B cell (primary cell): ENCODE data around the gene TMPRSS7. TPM values are rescaled to one million over a fixed set of nuclear protein-coding genes. Genes with fewer than 3 reads are reported as not detected.

Experiments used
- ATAC-seq: fragments of 200-7000 bp; cut with Tn5 transposase; one replicate; pipeline ENCODE4 v1.10.0; 2021; ENCODE audit warnings: low read depth, mild to moderate bottlenecking, moderate number of reproducible peaks, moderate library complexity
- CTCF ChIA-PET: fragments of 350-600 bp; sonication (Branson Sonifier 250); formaldehyde crosslinking; loops from one replicate; lab custom pipeline; 2021; ENCODE audit warnings: antibody characterized with exemption, inconsistent platforms; lab: Charles Lee
- POLR2A ChIA-PET: fragments of 350-600 bp; sonication (Branson Sonifier 250); formaldehyde crosslinking; loops from one replicate; lab custom pipeline; 2021; ENCODE audit warnings: antibody characterized with exemption; lab: Charles Lee
- DNase-seq: peaks from one replicate; pipeline ENCODE4 v3.0.0; 2013
- H2AFZ ChIP-seq: 2 replicates; pipeline ENCODE4 v1.6.1; 2012; ENCODE audit warnings: mild to moderate bottlenecking, low read depth, low read length; ENCODE audit not compliant: insufficient read depth, poor library complexity, severe bottlenecking
- H3K27ac ChIP-seq, 2 donors: 1 replicate in 1 of 2; 2 replicates in 1 of 2; pipeline ENCODE4 v1.5.1; 2012 to 2013; ENCODE audit warnings: low read length in 2 of 2, mild to moderate bottlenecking in 2 of 2, moderate library complexity in 1 of 2
- H3K27me3 ChIP-seq, 4 experiments: fragments of 200-600 bp in 1 of 4; sonication (generic) in 1 of 4; replicated peaks in 1 of 4; 1 replicate in 2 of 4; 2 replicates in 2 of 4; pipeline versions ENCODE4 v1.6.1 to v1.7.0; 2013 to 2016; ENCODE audit warnings: low read length in 3 of 4, mild to moderate bottlenecking in 2 of 4, mixed read lengths in 1 of 4, moderate library complexity in 1 of 4; ENCODE audit not compliant: insufficient read depth in 4 of 4, control insufficient read depth in 3 of 4; ENCODE audit errors: control extremely low read depth in 1 of 4
- H3K36me3 ChIP-seq, 2 experiments: replicated peaks in 1 of 2; 1 replicate in 1 of 2; 2 replicates in 1 of 2; pipeline versions ENCODE4 v1.6.1 to v1.7.1; 2013; ENCODE audit warnings: low read length in 1 of 2; ENCODE audit not compliant: insufficient read depth in 2 of 2, control insufficient read depth in 1 of 2; ENCODE audit errors: control extremely low read depth in 1 of 2, extremely low read depth in 1 of 2
- H3K4me1 ChIP-seq, 2 donors: fragments of 200-600 bp in 1 of 2; sonication (generic) in 1 of 2; 1 replicate in 1 of 2; 2 replicates in 1 of 2; pipeline versions ENCODE4 v1.5.1 to v1.6.1; 2013 to 2017; ENCODE audit warnings: low read length in 2 of 2; ENCODE audit not compliant: control insufficient read depth in 2 of 2, insufficient read depth in 2 of 2
- H3K4me2 ChIP-seq: replicated peaks from 2 replicates; pipeline ENCODE3; 2012; ENCODE audit warnings: mild to moderate bottlenecking, low read depth, low read length; ENCODE audit not compliant: poor library complexity, severe bottlenecking
- H3K4me3 ChIP-seq, 5 experiments: fragments of 200-600 bp in 1 of 5; sonication (generic) in 1 of 5; 1 replicate in 3 of 5; 2 replicates in 2 of 5; pipeline versions ENCODE4 v1.5.1 to v1.7.0; 2011 to 2016; ENCODE audit warnings: low read length in 4 of 5, mild to moderate bottlenecking in 4 of 5, low read depth in 2 of 5, control low read depth in 1 of 5, moderate library complexity in 1 of 5; ENCODE audit not compliant: insufficient read depth in 1 of 5; ENCODE audit errors: control extremely low read depth in 1 of 5, extremely low read depth in 1 of 5
- H3K79me2 ChIP-seq: fragments of 200-600 bp; sonication (generic); one replicate; pipeline ENCODE4 v1.6.0; 2016; ENCODE audit warnings: low read length; ENCODE audit not compliant: control insufficient read depth, insufficient read depth
- H3K9ac ChIP-seq: fragments of 200-600 bp; sonication (generic); 2 replicates; pipeline ENCODE4 v1.6.1; 2017; ENCODE audit warnings: mild to moderate bottlenecking, low read length, moderate library complexity
- H3K9me3 ChIP-seq, 3 donors: one replicate each; pipeline versions ENCODE4 v1.6.1 to v1.7.1; 2013; ENCODE audit warnings: low read length in 2 of 3; ENCODE audit not compliant: control insufficient read depth in 2 of 3, insufficient read depth in 1 of 3; ENCODE audit errors: control extremely low read depth in 1 of 3
- H4K20me1 ChIP-seq: 2 replicates; pipeline ENCODE4 v1.6.0; 2012; ENCODE audit warnings: mild to moderate bottlenecking, low read length; ENCODE audit not compliant: insufficient read depth, control insufficient read depth, poor library complexity, severe bottlenecking
- H3K27ac Mint-ChIP-seq: one replicate; pipeline ENCODE4 v1.8.0; 2021; ENCODE audit warnings: mixed read lengths
- H3K27me3 Mint-ChIP-seq: one replicate; pipeline ENCODE4 v1.8.0; 2021; ENCODE audit warnings: mixed read lengths
- H3K4me1 Mint-ChIP-seq: one replicate; pipeline ENCODE4 v1.8.0; 2021; ENCODE audit warnings: mixed read lengths
- H3K4me3 Mint-ChIP-seq: one replicate; pipeline ENCODE4 v1.8.0; 2021; ENCODE audit warnings: mixed read lengths
- H3K9me3 Mint-ChIP-seq: one replicate; pipeline ENCODE4 v1.8.0; 2022; ENCODE audit warnings: mixed read lengths; ENCODE audit not compliant: insufficient read depth
- CTCF ChIP-seq: fragments of 200-600 bp; IDR thresholded peaks from one replicate; pipeline ENCODE4 v1.8.0; 2022; ENCODE audit warnings: antibody characterized with exemption, mild to moderate bottlenecking
- EZH2 ChIP-seq: IDR thresholded peaks from 2 replicates; pipeline ENCODE4 v1.6.1; 2012; ENCODE audit warnings: borderline replicate concordance, low read depth, mild to moderate bottlenecking, moderate library complexity, low read length; ENCODE audit not compliant: insufficient read depth, poor library complexity, severe bottlenecking
- WGBS: methylation state at CpG from one replicate; pipeline ENCODE4 v1.1.5; 2013; ENCODE audit warnings: missing lambda C conversion rate; ENCODE audit not compliant: insufficient coverage; 5-methylcytosine and 5-hydroxymethylcytosine counted together
- intact Hi-C: fragments of 100-400 bp; cut with micrococcal nuclease; formaldehyde crosslinking; loops from one replicate; pipeline ENCODE4 v1.10.0; 2022
- polyA plus RNA-seq: library from polyadenylated mRNA; depleted of rRNA; stranded (reverse); fragments of >200 nt; gene quantifications from 2 replicates; pipeline ENCODE4 v1.2.3, GENCODE V29; 2012
- total RNA-seq, 2 donors: library from RNA; stranded (reverse); fragments of 120-200 nt in 1 of 2; gene quantifications; 1 replicate in 1 of 2; 2 replicates in 1 of 2; pipeline versions ENCODE4 v1.2.3 to v1.2.4, GENCODE V29; 2013 to 2022

Gene TMPRSS7
- total and polyA plus RNA-seq, 2 donors (not counting 1 experiment from before 2014, with no cell fraction given): not detected

- peak overlapping the region; percentile 86 for H3K4me3 Mint-ChIP-seq
- Histone ChIP-seq H3K4me2 (no peak overlapping the region), H3K36me3 (no peaks in the 10 kb centered on the region), H3K9me3 (peaks cover 0 to 9% (median 0%) of the 10 kb centered on the region in 3 donors), H3K27me3 (peaks cover 0 to 28% (median 21%) of the 10 kb centered on the region in 4 experiments), H3K79me2 (no peaks in the 10 kb centered on the region), H3K9ac (no peak overlapping the region), H3K4me1 (peaks cover 8 to 17% of the 10 kb centered on the region in 2 donors), H2AFZ (no peak overlapping the region), H3K4me3 (no peak overlapping the region), H3K27ac (no peak overlapping the region), H4K20me1 (no peaks in the 10 kb centered on the region)
- ATAC-seq (no peak), DNase-seq (no peak)
- WGBS: 100% methylated on average over 2 of the region's 7 CpGs
- no peak for TF ChIP-seq EZH2
- no peak for TF ChIP-seq CTCF
- peaks cover 17% of the 10 kb centered on the region for H3K4me1 Mint-ChIP-seq
- H3K9me3 Mint-ChIP-seq: no peaks in the 10 kb centered on the region
- no peak overlapping the region for H3K27ac Mint-ChIP-seq
- POLR2A ChIA-PET: interaction anchor here (0.6 kb wide), 1 partner anchor 51 kb away, joined by 4 read pairs; no protein-coding TSS in a partner anchor
- H3K27me3 Mint-ChIP-seq: peaks cover 30% of the 10 kb centered on the region
- CTCF ChIA-PET: no interaction called here
- intact Hi-C loops: no loop called here
Observed at GRCh38 chr3:112084980-112085705, 50.6 kb downstream of the TMPRSS7 start.

- Histone ChIP-seq H3K79me2 (no peaks in the 10 kb centered on the region), H3K27me3 (peaks cover 0 to 32% (median 21%) of the 10 kb centered on the region in 4 experiments), H3K9me3 (peaks cover 0 to 9% (median 0%) of the 10 kb centered on the region in 3 donors), H3K27ac (no peak overlapping the region), H3K36me3 (no peaks in the 10 kb centered on the region), H3K4me3 (peak overlapping the region in 4 of 5 experiments; percentile 54 to 66 (median 60)), H3K4me2 (peak overlapping the region; percentile 78), H4K20me1 (no peaks in the 10 kb centered on the region), H2AFZ (peak overlapping the region; percentile 73), H3K9ac (peak overlapping the region; percentile 60), H3K4me1 (peaks cover 12 to 23% of the 10 kb centered on the region in 2 donors)
- Mint-ChIP-seq H3K27ac (no peak overlapping the region), H3K9me3 (no peaks in the 10 kb centered on the region), H3K27me3 (peaks cover 30% of the 10 kb centered on the region), H3K4me1 (peaks cover 21% of the 10 kb centered on the region), H3K4me3 (peak overlapping the region; percentile 86)
- 18% methylated on average over 7 of the region's 12 CpGs for WGBS
- TF ChIP-seq CTCF: no peak
- no peak for TF ChIP-seq EZH2
- DNase-seq (no peak), ATAC-seq (no peak)
- POLR2A ChIA-PET: no interaction called here
- CTCF ChIA-PET: no interaction called here
- intact Hi-C loops: no loop called here
Observed at GRCh38 chr3:112085735-112086075, 51.2 kb downstream of the TMPRSS7 start.
